SKM-1 (cell line): ENCODE results near the gene DCAF4.

Source experiments
- DNase-seq: peaks from one replicate; lab custom pipeline; 2025; ENCODE audit not compliant: unreplicated experiment; lab: John Stamatoyannopoulos, UW

DCAF4 gene

GRCh38 chr14:72894623-72895378 lies 31.5 kb upstream of the DCAF4 start:
- no peak for DNase-seq

GRCh38 chr14:72898448-72898847 lies 27.8 kb upstream of the DCAF4 start:
- DNase-seq, result no peak

GRCh38 chr14:72901361-72901760 lies 24.9 kb upstream of the DCAF4 start:
- no peak for DNase-seq

- no peak for DNase-seq
Observed at GRCh38 chr14:72902801-72903530, 23.3 kb upstream of the DCAF4 start.

- no peak for DNase-seq
Observed at GRCh38 chr14:72903716-72904115, 22.5 kb upstream of the DCAF4 start.

GRCh38 chr14:72904218-72904617 lies 22.0 kb upstream of the DCAF4 start:
- no peak for DNase-seq

- peak; percentile 29 for DNase-seq
Observed at GRCh38 chr14:72904840-72905561, 21.3 kb upstream of the DCAF4 start.

- DNase-seq, result no peak
Observed at GRCh38 chr14:72906316-72906715, 19.9 kb upstream of the DCAF4 start.

GRCh38 chr14:72906879-72907278 lies 19.4 kb upstream of the DCAF4 start:
- no peak for DNase-seq

GRCh38 chr14:72907886-72908285 lies 18.4 kb upstream of the DCAF4 start:
- DNase-seq, result no peak

- DNase-seq, result no peak
Observed at GRCh38 chr14:72909163-72909562, 17.1 kb upstream of the DCAF4 start.

GRCh38 chr14:72913809-72914208 lies 12.5 kb upstream of the DCAF4 start:
- DNase-seq, result no peak

- DNase-seq, result no peak
Observed at GRCh38 chr14:72916174-72916573, 10.1 kb upstream of the DCAF4 start.

GRCh38 chr14:72917094-72917802 lies 9.0 kb upstream of the DCAF4 start:
- DNase-seq, result no peak

- DNase-seq, result no peak
Observed at GRCh38 chr14:72920008-72920407, 6.3 kb upstream of the DCAF4 start.

GRCh38 chr14:72921396-72921795 lies 4.9 kb upstream of the DCAF4 start:
- no peak for DNase-seq

GRCh38 chr14:72924337-72924736 lies 1.9 kb upstream of the DCAF4 start:
- DNase-seq, result no peak

GRCh38 chr14:72925171-72925759 lies 999 bp upstream of the DCAF4 start:
- no peak for DNase-seq

- no peak for DNase-seq
Observed at GRCh38 chr14:72925815-72926291, 411 bp upstream of the DCAF4 start.

- DNase-seq, result no peak
Observed at GRCh38 chr14:72928872-72929271, 2.6 kb downstream of the DCAF4 start.
